Measurements from ENCODE around the gene STK35.
A peak's percentile ranks its signal among the peaks of the same experiment; 100 is the strongest.
"Not testable (repeated sequence)": the region's sequence is repeated elsewhere in the genome, so short reads cannot be mapped to it uniquely, and the experiment has no call there.

Gene STK35

DNA sequence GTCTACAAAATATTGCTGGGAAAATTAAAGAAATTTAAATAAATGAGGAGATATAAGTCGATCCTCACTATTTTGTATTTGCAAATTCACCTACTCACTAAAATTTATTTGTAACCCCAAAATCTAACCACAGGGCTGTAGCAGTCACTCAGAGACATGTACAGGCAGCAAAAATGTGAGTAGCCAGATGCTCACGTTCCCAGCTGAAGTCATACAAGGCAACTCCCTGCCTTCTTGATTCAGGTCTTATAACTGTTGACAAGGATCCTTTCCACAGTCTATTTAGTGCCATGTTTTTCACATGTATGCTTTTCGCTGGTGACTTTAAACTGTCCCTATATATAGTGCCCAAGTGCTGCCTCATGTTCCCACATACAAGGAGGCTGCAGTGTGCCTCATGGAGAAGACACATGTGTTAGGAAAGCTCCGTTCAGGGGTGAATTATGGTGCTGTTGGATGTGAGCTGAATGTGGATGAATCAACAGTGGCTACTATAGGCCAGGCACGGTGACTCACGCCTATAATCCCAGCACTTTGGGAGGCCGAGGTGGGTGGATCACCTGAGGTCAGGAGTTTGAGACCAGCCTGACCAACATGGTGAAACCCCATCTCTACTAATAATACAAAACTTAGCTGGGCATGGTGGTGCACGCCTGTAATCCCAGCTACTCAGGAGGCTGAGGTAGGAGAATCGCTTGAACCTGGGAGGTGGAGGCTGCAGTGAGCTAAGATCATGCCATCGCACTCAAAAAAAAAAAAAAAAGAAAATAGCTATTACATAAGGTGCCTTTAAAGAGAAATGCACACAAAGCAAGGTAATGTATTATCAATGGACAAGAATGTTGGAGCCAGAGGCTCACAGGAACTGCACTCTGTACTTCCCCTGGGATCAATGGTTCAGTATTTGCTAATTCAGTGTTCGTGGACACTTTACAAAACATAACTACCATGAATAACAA, 55.3 kb downstream of the STK35 start:
- DNase-seq (ENCODE audit: low read depth), result peak; percentile 25

GRCh38 chr20:2162125-2162822, 60.6 kb downstream of the STK35 start:
- no peak for DNase-seq (ENCODE audit: low read depth)

GRCh38 chr20:2162823-2163166, 61.2 kb downstream of the STK35 start:
- no peak for DNase-seq (ENCODE audit: low read depth)

DNA sequence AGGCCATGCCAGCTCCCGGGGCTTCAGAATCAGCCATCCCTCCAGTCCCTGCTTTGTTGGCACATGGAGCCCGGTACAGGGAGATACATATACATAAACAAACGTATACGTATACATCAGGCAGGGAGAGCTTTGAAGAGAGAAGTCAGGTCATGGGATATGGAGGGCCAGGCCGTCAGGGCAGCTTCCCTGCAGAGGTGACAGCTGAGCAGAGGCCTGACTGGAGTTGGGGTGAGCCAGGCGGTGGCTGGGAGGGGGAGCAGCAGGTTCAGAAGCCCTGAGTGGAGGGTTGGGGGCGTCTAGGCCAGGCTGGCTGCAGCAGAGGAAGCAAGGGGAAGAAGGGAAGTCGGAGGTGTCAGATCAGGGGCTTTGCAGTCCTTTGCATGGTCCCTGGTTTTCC, 61.7 kb downstream of the STK35 start:
- no peak for DNase-seq (ENCODE audit: low read depth)

DNA sequence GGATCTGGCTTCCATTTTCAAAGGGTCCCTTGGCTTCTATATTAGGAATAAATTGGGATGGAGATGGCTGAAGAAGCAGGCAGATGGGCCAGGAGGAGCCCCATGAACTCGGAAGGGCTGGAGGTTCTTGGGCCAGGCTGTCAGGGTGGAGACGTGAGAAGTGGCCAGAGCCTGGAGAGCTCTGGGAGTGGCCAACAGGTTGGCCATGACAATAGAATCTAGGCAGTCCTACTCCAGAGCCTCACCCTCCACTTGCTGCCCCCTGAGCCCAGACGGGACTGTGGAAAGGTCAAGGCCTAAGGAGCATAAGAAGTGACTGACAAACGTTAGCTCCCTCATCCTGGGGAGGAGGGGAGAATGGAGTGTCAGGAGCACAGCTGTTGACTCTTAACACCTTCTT, 62.1 kb downstream of the STK35 start:
- DNase-seq (ENCODE audit: low read depth), result no peak

DNA sequence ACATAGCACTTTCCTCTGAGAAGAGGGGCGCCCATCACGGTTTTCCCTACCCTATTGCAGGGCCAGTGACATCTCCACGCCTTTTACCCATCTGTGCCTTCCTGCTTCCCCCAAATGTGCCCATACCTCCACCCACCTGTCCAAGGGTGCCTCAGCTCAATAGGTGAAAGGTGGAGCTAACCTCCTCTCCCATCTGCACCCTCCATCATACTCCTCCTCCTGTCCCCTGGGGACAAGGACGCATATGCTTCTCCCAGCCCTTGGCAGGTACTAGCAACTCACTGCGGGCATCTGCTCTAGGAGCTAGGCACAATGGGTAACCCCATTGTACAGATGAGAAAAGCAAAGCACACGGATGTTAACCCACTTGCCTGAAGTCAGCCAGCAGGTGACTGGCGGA, 62.8 kb downstream of the STK35 start:
- DNase-seq (ENCODE audit: low read depth), result no peak

- DNase-seq (ENCODE audit: low read depth), result no peak
These were observed 63.3 kb downstream of the STK35 start for GRCh38 chr20:2164966-2165365.

- DNase-seq (ENCODE audit: low read depth), result no peak
These were observed 64.2 kb downstream of the STK35 start for GRCh38 chr20:2165871-2166270.

GRCh38 chr20:2167112-2167511, 65.5 kb downstream of the STK35 start:
- no peak for DNase-seq (ENCODE audit: low read depth)

GRCh38 chr20:2168946-2169345, 67.3 kb downstream of the STK35 start:
- no peak for DNase-seq (ENCODE audit: low read depth)

DNA sequence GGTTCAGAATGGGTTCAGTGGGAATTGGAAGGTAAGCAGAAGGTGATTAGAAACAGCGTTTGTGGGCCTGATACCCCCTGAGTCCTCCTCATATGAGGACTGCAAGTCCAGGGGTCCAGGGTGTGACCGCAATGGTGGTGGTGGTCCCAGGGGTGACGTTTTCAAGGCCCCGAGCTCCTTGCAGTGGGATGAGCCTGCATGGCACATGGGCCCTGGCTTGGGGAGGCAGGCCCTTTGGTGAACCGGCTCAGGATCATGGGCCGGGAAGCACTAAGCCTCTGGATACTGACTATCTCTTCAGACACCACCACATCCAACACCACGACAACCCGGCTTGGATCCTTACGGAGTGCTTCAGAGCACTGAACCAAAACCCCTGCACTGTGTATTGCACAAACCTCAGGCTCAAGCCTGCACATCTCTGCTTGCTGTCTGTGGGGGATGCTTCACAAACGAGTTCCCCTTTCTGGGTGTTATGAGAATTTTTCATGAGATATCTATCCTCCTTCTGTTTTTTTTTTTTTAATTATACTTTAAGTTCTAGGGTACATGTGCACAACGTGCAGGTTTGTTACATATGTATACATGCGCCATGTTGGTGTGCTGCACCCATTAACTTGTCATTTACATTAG, 67.9 kb downstream of the STK35 start:
- no peak for DNase-seq (ENCODE audit: low read depth)

DNA sequence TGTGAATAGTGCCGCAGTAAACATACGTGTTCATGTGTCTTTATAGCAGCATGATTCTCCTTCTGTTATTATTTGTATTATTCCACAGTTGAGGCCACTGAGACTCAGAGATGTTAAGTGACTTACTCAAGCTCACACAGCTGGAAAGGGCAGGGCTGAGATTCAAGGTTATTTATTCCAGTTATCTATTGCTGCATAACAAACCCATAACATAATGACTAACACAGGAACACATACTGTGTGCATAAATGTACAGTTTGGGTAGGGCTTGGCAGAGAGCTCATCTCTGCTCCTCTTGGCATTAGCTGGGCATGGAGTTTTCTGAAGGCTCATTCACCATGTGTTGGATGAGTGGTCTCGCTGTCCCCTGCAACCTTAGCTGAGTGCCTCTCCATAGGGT, 68.8 kb downstream of the STK35 start:
- DNase-seq (ENCODE audit: low read depth), result no peak

DNA sequence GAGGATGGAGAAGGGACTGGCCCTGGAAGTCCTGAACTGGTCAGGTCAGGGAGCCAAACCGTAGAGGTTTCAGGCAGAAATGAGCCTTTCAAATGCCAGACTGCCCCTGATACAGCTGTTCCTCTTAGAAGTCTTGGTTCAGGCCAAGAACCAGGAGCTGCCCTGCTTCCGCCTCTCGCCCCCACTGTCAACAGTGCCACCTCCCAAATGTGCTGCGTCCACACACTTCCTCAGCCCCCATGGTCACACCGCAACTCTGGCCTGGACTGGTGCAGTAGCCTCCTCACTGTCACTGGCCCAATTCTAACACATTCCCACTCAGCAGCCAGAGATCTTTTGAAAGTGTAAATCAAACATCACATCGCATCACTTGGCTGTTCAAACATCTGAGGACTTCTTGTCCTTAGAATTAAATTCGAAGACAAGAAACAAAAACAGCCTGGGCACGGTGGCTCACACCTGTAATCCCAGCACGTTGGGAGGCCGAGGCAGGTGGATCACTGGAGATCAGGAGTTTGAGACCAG, 69.7 kb downstream of the STK35 start:
- DNase-seq (ENCODE audit: low read depth), result no peak

DNA sequence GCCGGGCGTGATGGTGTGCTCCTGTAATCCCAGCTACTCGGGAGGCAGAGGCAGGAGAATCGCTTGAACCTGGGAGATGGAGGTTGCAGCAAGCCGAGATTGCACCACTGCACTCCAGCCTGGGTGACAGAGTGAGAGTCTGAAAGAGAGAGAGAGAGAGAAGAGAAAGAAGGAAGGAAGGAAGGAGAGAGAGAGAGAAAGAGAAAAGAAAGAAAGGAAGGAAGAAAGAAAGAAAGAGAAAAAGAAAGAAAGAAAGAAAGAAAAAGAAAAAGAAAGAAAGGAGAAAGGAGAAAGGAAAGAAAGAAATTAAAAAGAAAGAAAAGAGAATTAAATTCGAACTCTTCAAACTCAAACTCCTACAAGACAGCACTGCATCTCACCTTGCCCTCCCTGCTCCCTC, 70.2 kb downstream of the STK35 start:
- not testable (repeated sequence) for DNase-seq (ENCODE audit: low read depth)

DNA sequence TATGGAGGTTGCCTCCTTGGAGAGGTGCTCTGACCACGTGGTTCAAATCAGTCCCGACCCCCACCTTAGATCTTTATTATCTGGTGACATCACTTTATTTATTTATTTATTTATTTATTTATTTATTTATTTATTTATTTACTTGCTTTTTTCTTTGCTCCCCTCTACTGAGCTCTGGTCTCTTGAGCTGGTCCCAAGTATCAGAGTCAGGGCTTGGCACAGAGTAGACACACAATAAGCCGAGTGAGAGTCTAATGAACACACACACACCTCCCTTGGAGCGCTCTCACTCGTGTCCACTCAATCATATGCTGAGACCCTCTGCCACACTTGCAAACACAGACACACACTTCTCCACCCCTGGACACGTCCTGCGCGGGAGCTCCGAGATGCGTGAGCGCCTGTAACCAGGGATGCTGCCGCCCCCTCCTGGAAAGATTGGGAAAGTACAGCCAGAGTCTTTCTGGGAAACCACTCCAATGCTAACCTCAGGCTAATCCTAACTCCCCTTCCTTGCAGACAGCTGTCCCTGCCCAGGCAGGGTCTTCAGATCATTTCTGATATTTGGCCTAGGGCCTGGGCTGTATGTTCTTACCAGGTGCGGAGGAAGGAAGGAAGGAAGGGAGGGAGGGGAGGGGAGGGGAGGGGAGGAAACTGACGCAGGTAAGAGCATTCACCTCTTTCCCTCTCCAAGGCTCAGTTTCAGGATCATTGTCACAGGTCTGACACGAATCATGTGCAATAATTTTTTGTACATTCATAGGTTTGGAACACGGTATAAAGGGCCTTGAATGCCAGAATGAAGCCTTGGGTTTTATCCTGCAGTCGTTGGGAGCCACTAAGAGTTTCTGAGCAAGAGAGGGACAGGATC, 70.9 kb downstream of the STK35 start:
- DNase-seq (ENCODE audit: low read depth), result no peak

GRCh38 chr20:2173186-2173585, 71.6 kb downstream of the STK35 start:
- no peak for DNase-seq (ENCODE audit: low read depth)

GRCh38 chr20:2174067-2174466, 72.4 kb downstream of the STK35 start:
- DNase-seq (ENCODE audit: low read depth), result no peak

GRCh38 chr20:2176946-2177345, 75.3 kb downstream of the STK35 start:
- no peak for DNase-seq (ENCODE audit: low read depth)

DNA sequence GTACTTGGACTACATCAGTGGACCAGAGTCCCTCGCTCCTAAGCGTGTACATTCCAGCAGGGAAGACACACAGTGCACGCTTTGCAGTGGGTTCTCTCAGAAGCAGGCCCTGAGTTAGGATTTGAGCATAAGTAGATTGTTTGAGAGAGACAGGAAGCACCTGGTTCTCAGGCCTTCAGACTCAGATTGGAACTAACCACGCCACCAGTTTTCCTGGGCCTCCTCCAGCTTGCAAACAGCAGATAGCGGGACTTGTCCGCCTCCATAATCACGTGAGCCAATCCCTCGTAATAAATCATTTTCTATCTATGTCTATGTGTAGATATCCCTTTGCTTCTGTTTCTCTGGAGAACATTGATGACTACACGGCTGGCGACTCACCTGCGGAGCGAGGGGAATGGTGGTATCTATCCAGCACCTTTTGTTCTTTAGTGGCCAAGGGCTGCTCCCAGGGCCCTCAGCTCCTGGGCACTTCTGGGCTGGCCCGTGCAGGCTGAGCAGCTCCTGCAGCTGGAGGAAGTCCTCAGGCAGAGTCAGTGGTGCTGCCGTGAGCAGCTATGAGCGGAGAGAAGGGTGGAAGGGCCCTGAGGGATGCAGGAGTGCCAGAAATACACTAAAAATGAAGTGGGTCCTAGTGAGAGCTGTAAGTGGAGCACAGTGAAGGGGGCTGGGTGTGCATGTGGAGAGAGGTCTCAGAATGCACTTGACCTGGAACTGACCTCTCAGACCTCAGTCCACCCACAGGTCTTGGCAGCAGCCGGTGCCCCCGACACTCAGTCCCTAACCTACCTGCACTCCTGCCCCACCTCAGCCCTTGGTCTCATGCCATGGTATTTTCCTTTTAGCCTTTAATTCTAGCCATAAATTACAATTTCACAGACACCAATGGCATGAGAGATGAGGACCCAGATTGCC, 76.9 kb downstream of the STK35 start:
- no peak for DNase-seq (ENCODE audit: low read depth)

DNA sequence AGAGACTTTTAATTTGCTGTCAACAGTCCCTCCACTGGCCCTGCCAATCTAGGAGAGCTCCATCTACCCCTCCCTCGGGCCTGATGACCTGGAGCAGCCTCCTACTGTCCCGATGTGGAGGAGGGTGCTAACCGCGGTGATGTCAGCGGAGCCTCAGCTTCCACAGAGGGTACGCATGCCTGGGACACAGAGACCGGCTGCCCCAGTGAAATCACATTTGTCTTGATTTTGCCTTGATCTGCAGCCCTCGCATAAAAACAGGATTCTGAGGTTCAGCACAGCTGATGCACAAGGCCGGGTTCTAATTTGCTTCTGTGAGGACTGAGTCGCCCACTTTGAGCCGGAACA, 77.6 kb downstream of the STK35 start:
- no peak for DNase-seq (ENCODE audit: low read depth)

- no peak for DNase-seq (ENCODE audit: low read depth)
These were observed 78.3 kb downstream of the STK35 start for GRCh38 chr20:2179949-2180348.

All from GM04504 (cell line).